DMS153 (cell line): ENCODE measurements around the gene ZNF101.

Source experiments
- DNase-seq: peaks from one replicate; lab custom pipeline; 2025; lab: John Stamatoyannopoulos, UW

The ZNF101 gene

DNA sequence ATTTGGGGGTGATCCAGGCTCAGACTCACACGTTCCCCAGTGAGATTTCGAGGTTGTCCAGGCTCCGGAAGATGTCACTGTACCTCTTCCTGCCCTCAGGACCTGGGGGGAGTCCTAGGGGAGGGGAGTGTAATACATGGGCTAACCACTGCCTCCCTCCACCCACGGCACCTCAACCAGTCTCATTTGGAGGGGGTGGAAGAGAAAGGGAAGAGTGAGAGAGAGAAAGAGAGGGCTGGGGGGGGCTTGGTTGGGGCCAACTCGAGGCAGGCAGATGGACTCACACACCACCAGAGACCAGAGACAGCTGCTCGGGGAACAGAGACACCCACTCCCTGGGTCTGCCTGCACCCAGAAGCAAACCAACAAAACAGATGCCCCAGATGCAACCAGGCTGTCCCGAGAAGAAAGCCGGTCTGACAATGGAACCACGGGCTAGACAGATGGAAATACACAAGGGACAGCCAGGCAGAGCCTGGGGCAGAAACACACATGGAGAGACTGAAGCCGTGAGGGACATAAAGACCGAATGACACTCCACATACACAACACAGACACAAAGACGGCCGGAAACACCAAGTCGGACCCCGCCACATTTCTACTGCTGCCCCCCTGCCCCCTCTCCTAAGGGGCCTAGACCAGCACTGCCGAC is 26.0 kb upstream of the ZNF101 start:
- no peak for DNase-seq

DNA sequence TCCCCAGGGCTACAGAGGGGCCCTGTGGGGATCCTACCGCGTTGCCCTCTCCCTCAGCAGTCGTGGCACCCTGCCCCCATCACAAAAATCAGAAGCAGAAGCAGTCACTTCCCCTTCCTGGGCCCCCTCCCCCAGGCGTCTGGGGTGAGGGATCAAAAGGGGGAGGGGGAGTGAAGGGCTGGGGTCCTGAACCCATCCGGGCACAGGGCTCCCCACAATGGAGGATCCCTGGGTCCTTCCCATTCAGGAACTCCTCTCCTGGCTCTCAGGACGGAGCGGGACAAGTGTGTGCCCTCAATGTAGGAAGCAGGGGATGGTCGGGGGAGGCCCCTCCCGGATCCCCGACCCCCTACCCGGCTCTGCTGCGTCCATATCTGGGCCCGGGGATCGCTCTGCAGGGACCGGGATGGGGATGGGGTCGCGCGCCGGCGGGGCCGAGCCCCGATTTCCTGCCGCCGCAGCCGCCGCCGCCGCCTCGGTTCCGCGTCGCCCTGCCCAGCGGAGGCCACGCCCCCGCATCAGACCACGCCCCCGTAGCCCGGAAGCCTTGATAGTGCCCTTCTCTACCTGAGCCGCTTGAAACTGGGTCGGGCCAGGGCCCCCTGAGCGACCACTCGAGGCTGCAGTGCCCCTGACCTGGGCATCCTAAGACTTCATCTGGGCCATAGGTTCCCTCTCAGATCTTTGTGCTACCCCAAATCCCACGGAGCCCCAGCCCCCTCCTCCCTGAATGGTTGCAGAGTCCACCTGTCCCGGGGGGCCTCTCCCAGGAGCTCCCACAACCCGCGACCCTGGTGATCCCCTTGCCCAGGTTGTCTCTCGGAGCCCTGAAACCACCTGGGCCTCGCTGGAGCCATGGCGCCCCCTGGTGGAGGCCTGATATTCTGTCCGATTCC is 25.2 kb upstream of the ZNF101 start, which contains the start of gene GMIP:
GMIP (minus strand) TSS at position 500 of the 896 bp plus-strand sequence; CDS start at position 372, 128 bp downstream.
- peak; percentile 30 for DNase-seq

DNA sequence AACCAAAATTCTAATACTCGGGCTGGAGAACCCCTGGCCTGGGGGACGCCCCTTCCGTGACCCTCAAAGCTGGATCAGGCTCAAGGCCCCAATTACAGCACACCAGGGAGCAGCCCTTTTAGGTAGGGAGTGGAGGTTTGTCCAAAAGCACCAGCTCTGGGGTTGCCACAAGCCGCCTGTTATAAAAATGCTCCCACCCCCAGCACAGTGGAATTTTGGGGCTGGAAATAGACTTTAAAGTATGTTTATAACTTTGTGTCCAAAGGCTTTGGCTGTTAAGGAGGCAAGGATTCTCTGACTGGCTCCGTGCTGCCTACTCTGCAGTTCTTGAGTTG is 24.6 kb upstream of the ZNF101 start:
- no peak for DNase-seq

DNA sequence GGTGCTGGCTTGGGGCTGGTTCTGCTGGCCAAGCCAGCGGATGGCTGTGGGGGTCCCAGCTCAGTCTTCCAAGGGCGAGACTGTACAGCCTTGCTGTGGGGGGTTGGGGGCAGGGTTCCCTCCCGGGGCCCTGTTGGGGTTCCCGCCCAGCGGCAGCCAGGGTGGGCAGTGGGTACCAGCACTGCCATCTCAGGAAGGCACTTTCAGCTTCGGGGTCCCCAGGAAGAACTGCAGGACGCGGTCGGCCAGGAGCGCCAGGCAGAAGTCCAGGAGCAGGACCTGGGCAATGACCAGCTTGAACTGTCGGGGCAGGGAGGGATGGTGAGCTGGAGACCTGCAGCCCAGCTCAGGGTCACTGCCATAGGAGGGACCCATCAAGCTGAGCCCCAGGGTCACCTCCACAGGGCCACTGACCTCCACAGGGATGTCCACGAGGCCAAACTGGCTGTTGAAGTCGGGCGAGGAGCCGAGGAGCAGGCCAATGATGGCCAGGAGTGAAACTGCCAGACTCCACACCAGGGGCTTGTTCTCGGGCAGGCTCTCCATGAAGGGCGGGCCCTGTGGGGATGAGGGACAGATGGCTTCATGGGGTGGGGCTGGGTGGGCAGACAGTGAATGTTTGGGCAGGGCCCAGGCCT is 23.3 kb upstream of the ZNF101 start:
- DNase-seq: no peak

DNA sequence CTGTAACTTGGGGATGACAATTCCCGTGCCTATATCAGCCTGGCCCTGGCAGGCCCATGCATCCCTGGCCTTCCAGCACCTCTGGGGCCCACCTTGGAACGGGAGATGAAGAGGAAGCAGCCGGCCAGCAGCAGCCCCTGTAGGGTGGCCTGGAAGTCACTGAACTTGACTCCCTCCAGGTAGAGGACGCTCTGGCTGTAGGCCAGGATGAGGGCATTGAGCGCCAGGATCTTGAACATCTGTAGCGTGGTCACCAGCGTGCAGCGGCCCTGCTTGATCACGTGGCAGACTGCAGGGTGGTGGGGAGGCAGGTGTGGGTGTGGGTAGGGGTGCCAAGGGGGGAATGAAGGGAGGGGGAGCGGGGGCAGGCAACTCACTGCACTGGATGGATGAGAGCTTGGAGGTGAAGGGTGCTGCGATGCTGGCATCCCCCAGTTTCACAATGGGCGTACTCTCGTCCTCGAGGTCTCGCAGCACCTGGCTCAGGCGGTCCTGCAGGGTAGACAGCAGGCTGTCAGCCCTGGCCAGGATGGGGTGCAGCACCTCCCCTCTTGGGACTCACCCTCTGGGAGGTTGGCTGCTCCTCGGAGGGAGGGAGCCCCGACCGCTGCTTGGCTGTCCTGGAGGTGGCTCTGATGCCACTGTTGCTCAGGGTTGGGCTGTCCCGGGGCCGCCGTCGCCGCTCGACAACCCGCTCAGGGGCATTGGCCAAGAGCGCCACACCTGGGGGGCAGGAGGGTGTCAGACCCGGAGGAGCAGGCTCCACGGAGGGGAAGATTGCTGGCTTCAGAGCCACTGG is 21.4 kb upstream of the ZNF101 start:
- DNase-seq: no peak

DNA sequence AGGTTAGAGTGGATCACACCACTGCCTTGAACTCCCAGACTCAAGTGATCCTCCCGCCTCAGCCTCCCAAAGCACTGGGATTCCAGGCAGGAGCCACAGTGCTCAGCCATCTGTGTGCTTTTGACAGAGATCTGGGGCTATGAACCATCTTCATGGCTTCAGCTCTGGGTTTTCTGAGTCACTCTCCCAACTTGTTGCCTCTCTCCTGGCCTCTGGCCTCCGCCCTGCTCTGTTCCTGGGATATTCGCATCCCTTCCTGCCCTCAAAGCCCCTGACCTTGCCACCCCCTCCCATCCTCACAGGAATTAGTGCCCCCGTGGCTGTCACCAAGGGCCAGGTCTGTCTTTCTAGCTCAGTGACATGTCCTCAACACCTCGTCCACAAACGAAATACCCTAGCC is 19.5 kb upstream of the ZNF101 start:
- no peak for DNase-seq

DNA sequence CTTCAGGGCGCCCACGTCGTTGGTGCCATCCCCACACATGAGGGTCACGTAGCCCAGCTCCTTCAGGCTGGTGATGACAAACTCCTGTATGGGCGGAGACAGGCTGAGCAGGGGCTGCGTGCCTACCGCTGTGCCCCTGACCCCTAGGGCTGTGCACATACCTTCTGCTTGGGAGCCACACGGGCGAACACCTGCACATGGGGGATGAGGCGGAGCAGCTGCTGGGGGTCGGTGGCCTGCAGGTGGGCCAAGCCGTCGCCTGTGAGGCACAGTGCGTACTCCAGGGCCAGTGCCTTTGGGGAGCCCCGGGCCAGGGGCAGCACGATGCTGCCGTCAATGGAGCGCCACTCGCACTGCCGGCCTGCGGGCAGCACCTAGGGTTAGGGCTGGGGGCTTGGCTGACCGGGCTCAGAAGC is 19.1 kb upstream of the ZNF101 start:
- DNase-seq: no peak

DNA sequence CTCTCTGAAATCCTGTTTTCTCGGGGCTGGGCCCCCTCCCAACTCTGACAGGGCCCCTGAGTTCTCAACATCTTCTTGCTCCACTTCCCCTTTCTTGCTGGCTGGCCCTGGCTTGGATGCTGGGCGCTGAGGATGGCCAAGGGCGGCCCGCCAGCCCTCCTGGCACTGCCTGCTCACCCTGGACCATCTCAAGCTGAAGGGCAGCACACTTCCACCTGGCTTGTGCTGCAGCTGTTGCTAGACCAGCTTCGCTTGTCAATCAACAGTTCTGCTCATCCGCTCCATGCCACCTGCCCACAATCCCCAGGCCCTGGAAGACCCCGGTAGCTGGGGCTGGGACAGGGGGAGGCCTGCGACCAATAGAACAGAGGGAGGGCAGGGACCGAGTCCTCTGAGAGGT is 18.3 kb upstream of the ZNF101 start:
- DNase-seq: no peak

DNA sequence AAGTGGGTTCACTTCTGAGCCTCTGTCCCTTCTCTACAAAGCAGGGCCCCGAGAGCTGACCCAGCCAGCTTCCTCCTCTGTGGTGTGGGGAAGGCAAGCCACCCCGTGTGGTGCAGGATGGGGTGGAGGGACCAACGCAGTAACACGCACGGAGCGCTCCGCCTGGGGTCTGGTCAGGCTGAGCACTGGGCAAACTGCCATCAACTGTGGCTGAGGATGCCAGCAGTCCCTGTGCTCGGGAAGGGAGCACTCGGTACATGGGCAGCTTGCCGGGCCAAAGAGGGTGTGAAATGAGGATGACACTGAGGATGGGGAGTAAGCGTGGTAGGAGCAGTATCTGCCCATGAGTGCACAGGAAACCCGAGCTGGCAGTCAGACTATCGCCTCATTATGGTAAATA is 17.6 kb upstream of the ZNF101 start:
- no peak for DNase-seq

DNA sequence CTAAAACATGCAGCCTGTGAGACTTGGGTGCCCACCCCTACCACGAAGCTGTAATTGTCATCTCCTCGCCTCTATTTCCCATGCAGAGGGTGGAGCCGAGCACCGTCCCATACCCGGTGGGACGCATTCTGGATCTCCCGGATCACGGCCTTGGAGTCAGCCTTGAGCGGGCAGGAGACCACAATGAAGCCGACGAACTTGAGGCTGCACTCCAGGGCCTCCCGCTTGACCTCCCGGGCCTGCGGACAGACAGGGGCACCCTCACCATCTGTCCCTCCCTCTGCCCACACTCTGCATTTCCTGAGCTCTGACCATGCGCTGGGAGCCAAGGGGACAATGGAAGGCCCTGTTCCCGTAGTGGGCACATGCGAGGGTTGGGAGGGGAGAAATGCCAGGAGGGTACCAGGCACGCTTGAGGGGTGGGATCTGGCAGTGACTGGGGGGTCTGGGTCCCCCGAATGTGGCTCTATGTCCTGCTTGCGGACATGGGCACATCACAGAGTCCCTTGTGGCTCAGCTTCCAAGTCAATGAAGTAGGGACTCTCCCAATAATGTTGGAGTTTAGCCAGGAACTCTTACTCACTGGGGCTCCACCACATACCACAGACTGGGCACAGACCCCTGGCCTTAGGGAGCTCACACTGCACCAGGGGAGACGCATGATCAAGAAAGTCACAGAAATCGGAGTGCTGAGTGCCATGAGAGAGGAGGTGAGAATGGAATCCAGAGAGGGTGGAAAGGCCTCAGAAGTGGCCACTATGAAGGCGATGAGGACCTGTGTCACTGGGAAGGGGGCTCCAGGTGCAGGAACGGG is 15.9 kb upstream of the ZNF101 start:
- no peak for DNase-seq

DNA sequence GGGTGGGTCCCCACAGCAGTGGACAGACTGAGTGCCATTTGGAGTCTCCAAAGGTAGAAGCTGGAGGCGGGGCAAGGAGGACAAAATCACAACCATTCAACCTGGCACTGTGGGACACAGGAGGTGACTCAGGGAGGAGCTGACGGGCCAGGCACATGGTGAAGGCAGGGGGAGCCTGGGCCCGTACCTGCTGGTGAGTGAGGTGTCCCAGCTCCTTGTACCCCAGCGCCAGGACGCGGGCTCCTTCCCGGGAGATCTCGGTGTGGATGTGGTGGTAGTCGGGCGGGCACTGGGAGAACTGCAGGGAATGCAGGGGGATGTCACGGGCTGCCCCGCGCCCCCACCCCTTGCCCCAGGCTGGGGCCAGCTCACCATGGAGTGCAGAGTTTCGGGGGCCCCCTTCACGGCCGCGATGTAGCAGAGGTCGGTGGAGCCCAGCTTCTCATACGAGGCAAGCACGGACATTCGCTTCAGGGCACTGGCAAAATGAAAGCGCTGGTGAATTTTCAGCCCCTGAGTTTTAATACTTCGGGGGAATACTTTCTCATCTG is 15.0 kb upstream of the ZNF101 start:
- DNase-seq: no peak

DNA sequence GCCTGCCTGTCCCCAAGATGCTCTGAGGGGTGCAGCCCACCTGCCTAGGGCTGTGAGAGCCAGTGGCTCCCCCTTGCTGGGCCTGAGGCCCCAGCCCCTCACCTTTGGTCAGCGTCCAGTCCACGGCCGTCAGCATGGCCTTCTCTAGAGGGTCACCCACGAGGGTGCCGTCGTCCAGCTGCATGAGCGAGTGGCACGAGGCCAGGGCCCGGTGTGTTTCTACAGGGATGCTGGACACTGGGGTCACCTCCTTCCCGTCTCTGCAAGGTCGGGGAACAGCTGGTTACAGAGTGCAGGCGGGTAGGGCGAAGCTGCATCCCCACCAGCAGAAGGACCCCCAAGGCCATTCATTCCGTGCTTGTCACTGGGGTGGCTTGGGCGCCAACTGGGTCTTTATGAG is 14.2 kb upstream of the ZNF101 start:
- DNase-seq: no peak

DNA sequence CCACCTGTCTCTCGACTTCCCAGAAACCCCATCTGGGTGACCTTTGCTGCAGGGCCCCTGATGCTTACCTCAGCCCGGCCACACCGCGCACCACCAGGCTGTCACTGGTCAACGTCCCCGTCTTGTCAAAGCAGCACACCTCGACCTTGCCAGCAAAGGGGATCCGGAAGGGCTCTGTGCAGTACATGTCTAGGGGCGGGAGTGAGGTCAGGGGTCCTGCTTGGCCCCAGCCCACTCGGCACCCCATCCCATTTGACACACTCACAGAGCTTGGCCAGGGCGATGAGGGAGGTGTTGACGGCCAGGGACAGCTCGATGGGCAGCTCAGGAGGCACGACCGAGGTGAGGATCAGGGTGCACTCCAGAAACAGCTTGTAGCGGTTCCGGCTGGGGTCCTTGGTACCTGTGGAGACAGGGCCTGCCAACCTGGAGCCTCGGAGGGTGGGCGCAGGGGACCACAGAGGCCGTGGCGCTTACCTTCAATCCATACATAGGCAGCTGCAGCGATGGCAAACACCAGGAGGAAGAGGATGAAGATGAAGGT is 13.5 kb upstream of the ZNF101 start:
- DNase-seq: no peak

DNA sequence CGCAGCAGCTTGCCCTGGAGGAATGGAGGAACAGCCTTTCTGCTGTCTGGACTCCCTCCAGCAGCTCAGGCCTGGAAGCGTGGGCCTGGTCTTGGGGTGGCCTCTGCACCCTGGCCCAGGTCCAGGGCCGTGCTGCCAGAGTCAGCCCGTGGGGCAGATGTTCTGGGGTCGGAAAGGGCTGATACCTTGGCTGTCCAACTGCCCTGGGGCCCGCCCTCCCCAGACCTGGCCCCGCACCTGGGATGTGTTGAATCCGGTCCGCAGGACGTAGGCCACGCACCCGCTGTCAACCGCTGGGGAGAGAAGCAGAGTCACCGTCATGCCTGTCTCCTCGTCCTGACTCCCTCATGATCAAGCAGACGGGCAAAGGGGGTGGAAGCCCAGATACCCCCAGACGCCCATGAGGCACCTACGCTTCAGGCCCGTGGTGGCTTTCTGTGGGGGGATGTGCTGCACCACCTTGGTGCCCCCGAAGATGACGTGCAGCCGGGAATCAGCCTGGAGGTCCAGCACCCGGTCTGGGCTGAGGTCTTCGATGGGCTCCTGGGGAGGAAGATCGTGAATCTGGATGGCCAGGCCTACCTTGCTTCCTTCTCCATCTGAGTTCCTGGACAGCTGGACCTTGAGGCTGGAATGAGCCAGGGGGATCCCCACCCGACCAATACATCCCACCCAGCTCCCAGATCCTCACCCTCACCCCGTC is 12.8 kb upstream of the ZNF101 start:
- no peak for DNase-seq

DNA sequence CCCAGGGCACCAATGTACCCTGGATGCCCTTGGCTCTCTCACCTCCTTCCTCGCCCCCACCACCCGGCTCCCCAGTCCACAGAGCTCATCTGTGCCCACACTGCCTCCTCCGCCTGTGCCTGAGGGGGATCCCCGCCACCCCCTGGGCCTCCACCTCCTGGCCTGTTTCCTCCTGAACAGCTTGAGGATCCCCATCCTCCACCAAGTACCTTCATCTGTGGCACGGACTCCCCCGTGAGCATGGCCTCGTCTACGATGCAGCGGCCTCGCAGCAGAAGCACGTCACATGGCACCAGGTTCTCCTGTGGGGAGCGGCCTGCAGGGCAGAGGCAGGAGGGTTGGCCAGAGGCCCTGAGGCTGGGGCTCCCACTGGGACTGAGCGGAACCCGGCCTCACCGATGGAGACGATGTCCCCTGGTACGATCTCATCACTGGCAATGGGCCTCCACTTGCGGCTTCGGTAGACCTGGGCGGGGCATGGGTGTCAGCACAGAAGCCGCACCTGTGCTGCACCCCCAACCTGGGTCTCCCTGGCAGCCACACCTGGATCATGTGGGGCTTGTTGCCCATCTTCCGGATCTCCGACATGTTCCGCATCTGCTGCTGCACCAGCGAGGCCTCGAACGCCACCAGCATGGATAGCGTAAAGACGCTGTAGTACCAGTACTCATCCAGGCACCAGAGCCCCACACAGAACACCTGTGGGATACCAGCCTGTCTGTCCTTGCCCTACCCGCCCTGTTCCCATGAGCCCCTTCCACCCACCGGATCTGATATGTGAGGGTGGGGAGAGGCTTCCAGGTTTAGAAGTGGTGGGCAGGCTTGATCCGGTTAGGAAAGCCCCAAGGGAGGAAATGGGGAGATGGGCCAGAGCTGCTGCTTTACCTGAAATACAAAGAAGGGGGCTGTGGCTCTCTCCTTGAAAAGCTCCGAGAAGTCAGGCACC is 11.9 kb upstream of the ZNF101 start:
- no peak for DNase-seq

DNA sequence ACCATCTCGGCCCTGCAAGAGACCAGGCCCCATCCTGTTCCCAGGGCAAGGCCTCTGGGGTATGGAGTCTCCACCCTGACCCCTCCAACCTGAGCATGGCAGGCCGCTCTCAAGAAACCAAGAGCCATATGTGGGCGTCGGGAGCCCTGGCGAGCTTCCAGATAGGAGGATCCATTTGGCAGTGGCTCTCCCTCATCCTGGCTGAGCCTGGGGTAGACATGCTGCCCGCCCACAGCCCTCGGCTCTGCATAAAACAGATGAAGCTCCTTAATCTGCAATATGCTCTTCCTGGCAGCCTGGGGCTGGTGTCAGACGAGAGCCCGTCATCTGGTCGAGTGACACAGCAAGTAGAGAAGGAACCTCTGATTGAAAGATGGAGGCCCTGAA is 11.2 kb upstream of the ZNF101 start:
- no peak for DNase-seq

DNA sequence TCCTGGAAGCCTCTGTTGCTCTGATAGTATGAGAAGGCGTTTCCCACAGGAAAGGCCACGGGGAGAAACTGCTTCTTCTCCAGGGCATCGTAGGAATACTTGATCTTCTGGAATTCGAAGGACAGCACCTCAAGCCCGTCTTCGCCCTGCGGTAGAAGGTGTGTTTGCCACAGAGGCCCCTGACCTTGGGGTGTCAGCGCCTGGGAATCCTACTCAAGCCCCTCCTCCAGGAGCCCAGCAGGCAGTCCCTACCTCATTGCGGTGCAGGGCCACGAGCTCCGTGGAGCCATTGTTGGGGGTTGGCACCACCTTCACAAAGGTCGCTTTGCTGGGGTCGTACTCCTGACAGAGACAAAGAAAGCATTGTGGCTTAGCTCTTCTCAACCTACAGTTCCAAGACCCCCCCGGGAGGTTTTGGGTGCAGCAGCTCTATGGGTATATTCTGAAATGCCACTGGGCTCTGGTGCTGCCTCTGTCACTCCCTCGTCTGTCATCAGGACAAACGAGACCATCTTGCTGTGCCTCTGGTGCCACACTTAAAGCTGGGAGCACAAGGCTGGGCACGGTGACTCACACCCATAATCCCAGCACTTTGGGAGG is 8.9 kb upstream of the ZNF101 start:
- DNase-seq: no peak

DNA sequence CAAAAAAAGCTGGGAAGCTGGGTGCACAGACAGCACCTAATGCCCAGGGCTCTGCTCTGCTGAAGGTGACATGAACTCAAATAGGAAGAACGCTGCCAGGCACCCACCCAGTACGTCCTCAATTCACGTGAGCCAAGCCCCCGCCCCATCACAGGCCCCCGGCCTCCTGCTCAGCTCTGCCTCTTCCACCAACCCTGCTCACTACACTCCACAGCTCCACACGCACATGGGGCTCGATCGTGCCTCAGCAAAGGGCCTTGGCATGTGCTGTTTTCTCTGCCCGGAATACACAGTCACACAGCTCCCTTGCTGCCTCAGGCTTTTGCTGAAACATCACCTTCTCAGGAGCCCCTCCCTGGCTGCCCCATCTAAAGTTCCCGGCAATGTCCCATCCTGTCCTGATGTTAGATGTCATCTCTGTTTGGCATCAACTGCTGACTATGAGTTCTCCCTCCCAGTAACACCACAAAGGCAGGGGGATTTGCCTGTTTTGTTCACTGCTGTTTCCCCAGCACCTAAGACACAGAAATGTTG is 7.4 kb upstream of the ZNF101 start:
- no peak for DNase-seq
